ENCODE results near the gene TRIM54.

Gene TRIM54

DNA sequence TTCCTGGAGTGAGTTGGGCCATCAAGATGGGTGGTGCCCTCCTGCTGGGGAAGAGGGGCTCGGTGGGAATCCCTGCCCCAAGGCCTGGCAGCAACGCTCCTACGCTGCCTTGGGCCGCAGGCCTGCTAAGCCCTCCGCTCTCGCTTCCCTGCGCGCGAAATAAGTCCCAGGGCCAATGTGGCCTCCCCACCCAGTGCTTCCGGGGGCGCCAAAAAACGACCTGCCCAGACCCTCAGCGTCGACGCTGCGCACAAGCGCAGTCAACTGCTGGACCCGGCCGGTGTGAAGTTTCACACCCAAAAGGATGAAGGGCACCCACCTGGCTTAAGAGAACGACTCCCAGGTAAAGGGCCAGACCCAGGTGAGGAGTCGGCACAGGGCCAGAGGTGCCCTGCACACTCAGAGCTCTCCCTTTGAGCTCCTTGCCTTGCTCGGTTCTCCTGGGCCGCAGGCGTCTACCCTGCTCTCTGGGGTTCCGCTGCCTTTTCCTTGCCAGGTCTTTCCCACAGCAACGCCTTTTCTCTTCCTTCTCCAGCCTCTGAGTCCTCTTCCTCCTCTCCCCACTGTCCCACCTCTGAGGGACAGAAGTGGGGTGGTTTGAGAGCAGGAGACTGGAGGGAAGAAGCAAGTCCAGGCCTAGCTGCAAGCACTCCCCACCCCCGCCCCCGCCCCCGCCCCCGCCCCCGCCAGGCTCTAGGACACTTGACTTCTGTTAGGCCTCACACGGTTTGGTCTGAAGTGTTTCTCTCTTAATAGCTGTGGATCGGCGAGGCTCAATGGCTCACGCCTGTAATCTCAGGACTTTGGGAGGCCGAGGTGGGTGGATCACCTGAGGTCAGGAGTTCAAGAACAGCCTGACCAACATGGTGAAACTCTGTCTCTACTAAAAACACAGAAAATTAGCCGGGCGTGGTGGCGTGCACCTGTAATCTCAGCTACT lies 6.7 kb upstream of the TRIM54 start, which contains the start of gene DNAJC5G:
TSS of gene DNAJC5G (plus strand) at position 223 of the 940 bp plus-strand sequence. CDS start 1,296 bp downstream, outside the sequence.
- TF ChIP-seq, protein P1, sequence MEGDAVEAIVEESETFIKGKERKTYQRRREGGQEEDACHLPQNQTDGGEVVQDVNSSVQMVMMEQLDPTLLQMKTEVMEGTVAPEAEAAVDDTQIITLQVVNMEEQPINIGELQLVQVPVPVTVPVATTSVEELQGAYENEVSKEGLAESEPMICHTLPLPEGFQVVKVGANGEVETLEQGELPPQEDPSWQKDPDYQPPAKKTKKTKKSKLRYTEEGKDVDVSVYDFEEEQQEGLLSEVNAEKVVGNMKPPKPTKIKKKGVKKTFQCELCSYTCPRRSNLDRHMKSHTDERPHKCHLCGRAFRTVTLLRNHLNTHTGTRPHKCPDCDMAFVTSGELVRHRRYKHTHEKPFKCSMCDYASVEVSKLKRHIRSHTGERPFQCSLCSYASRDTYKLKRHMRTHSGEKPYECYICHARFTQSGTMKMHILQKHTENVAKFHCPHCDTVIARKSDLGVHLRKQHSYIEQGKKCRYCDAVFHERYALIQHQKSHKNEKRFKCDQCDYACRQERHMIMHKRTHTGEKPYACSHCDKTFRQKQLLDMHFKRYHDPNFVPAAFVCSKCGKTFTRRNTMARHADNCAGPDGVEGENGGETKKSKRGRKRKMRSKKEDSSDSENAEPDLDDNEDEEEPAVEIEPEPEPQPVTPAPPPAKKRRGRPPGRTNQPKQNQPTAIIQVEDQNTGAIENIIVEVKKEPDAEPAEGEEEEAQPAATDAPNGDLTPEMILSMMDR (IDR thresholded peaks at IDR 0.05; ENCODE audit: insufficient read depth, missing control alignments), result no peak
- FAIRE-seq (no peak), DNase-seq (ENCODE audit: insufficient read length, low spot score) (no peak)

DNA sequence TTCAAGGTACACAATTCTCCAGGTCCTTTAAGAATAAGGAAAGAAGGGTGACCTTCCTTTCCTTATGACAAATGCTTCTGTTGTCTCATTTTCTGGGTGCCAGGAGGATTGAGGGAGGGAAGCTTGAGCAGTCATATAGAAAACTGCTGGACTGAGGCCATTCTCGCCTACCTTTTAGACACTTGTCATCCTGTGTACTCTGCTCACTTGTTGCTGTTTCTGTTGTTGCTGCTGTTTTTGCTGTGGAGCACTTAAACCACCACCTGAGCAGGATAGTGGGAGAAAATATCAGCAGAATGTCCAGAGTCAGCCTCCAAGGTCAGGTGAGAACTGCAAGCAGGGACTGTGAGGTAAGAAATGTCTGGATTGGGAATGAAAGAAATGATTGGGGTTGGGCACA lies 4.2 kb upstream of the TRIM54 start:
- TF ChIP-seq, protein P1 (IDR thresholded peaks at IDR 0.05; ENCODE audit: insufficient read depth, missing control alignments), result no peak
- no peak for FAIRE-seq
- no peak for DNase-seq (ENCODE audit: insufficient read length, low spot score)

DNA sequence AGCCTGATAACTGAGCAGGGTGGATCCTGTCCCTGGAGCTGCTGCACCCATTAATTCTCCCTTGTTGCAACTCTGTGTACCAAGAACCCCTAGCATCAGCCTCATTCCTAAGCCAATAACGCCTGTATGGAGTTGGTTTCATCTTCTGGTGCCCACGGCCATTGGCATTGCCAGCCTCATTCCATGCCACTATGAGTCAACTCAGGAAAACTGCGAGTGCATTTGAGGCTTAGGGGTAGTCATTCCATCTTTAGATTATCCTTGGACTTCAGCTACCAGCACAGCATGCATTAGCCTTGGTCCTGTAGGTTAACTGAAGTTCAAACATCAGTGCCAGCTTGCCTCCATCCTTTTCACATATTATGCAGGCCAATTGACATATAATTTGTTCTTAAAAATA lies 1.4 kb upstream of the TRIM54 start:
- DNase-seq (ENCODE audit: insufficient read length, low spot score), result no peak
- TF ChIP-seq, protein P1 (IDR thresholded peaks at IDR 0.05; ENCODE audit: insufficient read depth, missing control alignments), result no peak
- FAIRE-seq, result no peak

DNA sequence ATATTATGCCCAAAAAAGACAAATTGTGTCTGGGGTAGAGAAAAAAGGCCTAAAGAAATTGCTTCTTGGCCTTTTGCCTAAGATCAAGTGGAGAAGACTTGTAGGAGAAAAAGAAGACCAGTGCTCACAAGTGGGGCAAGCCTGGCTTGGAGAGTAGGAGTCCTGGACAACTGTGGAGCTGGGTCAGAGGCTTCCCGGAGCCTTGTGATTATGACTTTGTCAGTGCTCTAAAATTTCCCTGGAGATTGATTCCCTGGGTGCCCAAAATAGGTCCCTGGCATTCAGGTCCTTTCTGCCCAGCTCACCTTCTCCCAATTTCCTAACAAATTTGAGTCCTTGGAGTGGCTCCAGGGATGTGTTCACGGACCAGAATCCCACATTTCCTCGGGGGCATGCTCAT lies 787 bp upstream of the TRIM54 start:
- FAIRE-seq (no peak), DNase-seq (ENCODE audit: insufficient read length, low spot score) (no peak)
- TF ChIP-seq, protein P1 (IDR thresholded peaks at IDR 0.05; ENCODE audit: insufficient read depth, missing control alignments), result no peak

DNA sequence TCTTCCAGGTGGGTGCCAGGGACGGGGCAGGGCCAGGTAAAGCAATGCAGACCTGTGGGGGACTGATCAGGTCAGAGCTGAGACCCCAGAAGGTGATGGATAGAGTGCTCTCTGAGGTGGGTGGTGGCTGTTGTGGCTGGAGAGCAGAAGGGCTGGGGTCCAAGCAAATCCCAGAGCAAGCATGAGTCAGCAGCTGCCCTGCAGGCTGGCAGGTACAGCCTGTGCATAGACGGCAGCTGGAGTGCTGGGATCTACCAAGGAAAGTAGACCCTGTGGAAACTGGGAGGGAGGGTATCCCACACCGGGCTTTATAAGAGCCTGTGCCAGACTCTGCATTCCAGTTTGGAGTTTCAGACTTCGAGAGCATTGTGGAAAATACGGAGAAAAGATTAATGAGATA lies 663 bp downstream of the TRIM54 start:
- TF ChIP-seq, protein P1 (IDR thresholded peaks at IDR 0.05; ENCODE audit: insufficient read depth, missing control alignments), result no peak
- FAIRE-seq (no peak), DNase-seq (ENCODE audit: insufficient read length, low spot score) (no peak)

DNA sequence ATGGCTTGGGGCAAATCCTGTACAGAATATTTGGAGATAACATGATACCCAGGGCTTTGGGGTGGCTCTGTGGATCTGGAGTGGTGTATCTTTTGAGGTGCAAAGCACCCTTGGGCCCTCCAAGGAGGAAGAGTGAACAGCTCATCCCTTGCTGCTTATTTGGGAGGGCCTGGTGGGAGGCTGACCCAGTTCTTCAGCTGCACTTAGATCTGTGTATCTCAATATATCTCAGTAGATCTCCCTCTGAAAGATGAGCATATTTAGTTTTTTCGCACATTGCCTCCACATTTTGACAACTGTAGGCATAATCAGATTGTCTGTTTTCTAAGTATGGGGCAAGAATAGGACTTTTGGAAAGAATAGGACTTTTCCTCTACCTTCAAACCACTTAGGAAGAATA lies 2.8 kb downstream of the TRIM54 start:
- no peak for FAIRE-seq

More for the DNA sequence above, 2.8 kb downstream of the TRIM54 start:
- DNase-seq (ENCODE audit: insufficient read length, low spot score), result no peak
- TF ChIP-seq, protein P1 (IDR thresholded peaks at IDR 0.05; ENCODE audit: insufficient read depth, missing control alignments), result no peak

All from D721Med (cell line).